GM18951 (cell line): ENCODE results near the gene SSR4.

Experiments used
- POLR2A ChIP-seq: IDR thresholded peaks from 4 replicates; pipeline ENCODE4 v1.6.1; 2011; ENCODE audit warnings: mild to moderate bottlenecking; ENCODE audit not compliant: insufficient read length, insufficient read depth; ENCODE audit errors: extremely low read depth
- in situ Hi-C: fragments of 300-500 bp; cut with MboI; formaldehyde crosslinking; loops from one replicate; pipeline ENCODE4 v1.12.0; 2022; ENCODE audit warnings: low sequenced_read_pairs, mixed read lengths, inconsistent platforms; ENCODE audit not compliant: unreplicated experiment

The SSR4 gene

GRCh38 chrX:153825042-153825441, 30.6 kb downstream of the SSR4 start:
- in situ Hi-C loops, result no loop called here
- no peak for TF ChIP-seq POLR2A

GRCh38 chrX:153827016-153827415, 32.5 kb downstream of the SSR4 start:
- no peak for TF ChIP-seq POLR2A
- in situ Hi-C loops, result no loop called here

GRCh38 chrX:153827903-153828302, 33.4 kb downstream of the SSR4 start:
- no peak for TF ChIP-seq POLR2A
- in situ Hi-C loops, result no loop called here

- TF ChIP-seq POLR2A, result no peak
- in situ Hi-C loops, result no loop called here
These were observed 33.8 kb downstream of the SSR4 start for GRCh38 chrX:153828308-153828707.

GRCh38 chrX:153828723-153829548, 34.5 kb downstream of the SSR4 start:
- in situ Hi-C loops, result no loop called here
- no peak for TF ChIP-seq POLR2A

GRCh38 chrX:153829549-153829798, 35.0 kb downstream of the SSR4 start:
- TF ChIP-seq POLR2A, result no peak
- in situ Hi-C loops, result no loop called here

- in situ Hi-C loops, result no loop called here
- no peak for TF ChIP-seq POLR2A
These were observed 35.6 kb downstream of the SSR4 start, which contains the start of gene PDZD4 for GRCh38 chrX:153829799-153830639. Gene PDZD4, minus strand, starts transcription at chrX:153830544. Its CDS starts 246 bp downstream, at chrX:153830298.

GRCh38 chrX:153830640-153831428, 36.4 kb downstream of the SSR4 start:
- no peak for TF ChIP-seq POLR2A
- in situ Hi-C loops, result no loop called here

- no peak for TF ChIP-seq POLR2A
- in situ Hi-C loops, result no loop called here
These were observed 37.1 kb downstream of the SSR4 start for GRCh38 chrX:153831429-153832150.

GRCh38 chrX:153832728-153833127, 38.3 kb downstream of the SSR4 start:
- TF ChIP-seq POLR2A, result no peak

GRCh38 chrX:153836921-153837320, 42.5 kb downstream of the SSR4 start:
- in situ Hi-C loops, result no loop called here
- TF ChIP-seq POLR2A, result no peak

More at GRCh38 chrX:153832728-153833127, 38.3 kb downstream of the SSR4 start:
- in situ Hi-C loops, result no loop called here

- in situ Hi-C loops, result no loop called here
- TF ChIP-seq POLR2A, result no peak
These were observed 50.1 kb downstream of the SSR4 start for GRCh38 chrX:153844509-153845082.
